WTC11 (cell line): Measurements from ENCODE around the gene ANKRD33B. TPM values are rescaled to one million over a fixed set of nuclear protein-coding genes. Genes with fewer than 3 reads are reported as not detected.

Experiments
- ATAC-seq: fragments of 200-7000 bp; cut with Tn5 transposase; 2 replicates; pipeline ENCODE4 v1.10.0; 2021; ENCODE audit warnings: mild to moderate bottlenecking, moderate library complexity
- CTCF ChIA-PET: fragments of 300-600 bp; sonication (Branson Sonifier 250); formaldehyde crosslinking; loops from one replicate; lab custom pipeline; 2021; ENCODE audit warnings: antibody characterized with exemption; lab: Charles Lee
- POLR2A ChIA-PET: fragments of 350-600 bp; sonication (Branson Sonifier 250); formaldehyde crosslinking; loops from one replicate; lab custom pipeline; 2021; ENCODE audit warnings: antibody characterized with exemption; lab: Charles Lee
- DNase-seq: peaks from one replicate; pipeline ENCODE4 v3.0.0; 2021; ENCODE audit warnings: low spot score
- H3K27ac Mint-ChIP-seq: 2 replicates; pipeline ENCODE4 v1.8.0; 2021; ENCODE audit warnings: mixed read lengths
- H3K27me3 Mint-ChIP-seq: 2 replicates; pipeline ENCODE4 v1.8.0; 2021; ENCODE audit warnings: low read depth, mild to moderate bottlenecking, moderate library complexity, mixed read lengths
- H3K36me3 Mint-ChIP-seq: 2 replicates; pipeline ENCODE4 v1.8.0; 2021; ENCODE audit warnings: mixed read lengths
- H3K4me1 Mint-ChIP-seq: 2 replicates; pipeline ENCODE4 v1.8.0; 2022; ENCODE audit warnings: mixed read lengths
- H3K4me3 Mint-ChIP-seq: 2 replicates; pipeline ENCODE4 v1.8.0; 2021; ENCODE audit warnings: mild to moderate bottlenecking, moderate library complexity, mixed read lengths
- H3K9me3 Mint-ChIP-seq: 2 replicates; pipeline ENCODE4 v1.8.0; 2021; ENCODE audit warnings: mixed read lengths
- EMX1 ChIP-seq: fragments of 250-450 bp; sonication (Bioruptor Pico); IDR thresholded peaks from 2 replicates; pipeline ENCODE4 v1.8.0; 2021; ENCODE audit warnings: mild to moderate bottlenecking
- ESRRA ChIP-seq: sonication (generic); formaldehyde crosslinking; IDR thresholded peaks from 2 replicates; pipeline ENCODE4 v1.8.1; 2022; ENCODE audit warnings: mild to moderate bottlenecking, missing genetic modification reagents, borderline replicate concordance
- FOXP1 ChIP-seq: sonication (generic); formaldehyde crosslinking; IDR thresholded peaks from 2 replicates; pipeline ENCODE4 v1.8.0; 2022; ENCODE audit warnings: missing genetic modification reagents, mild to moderate bottlenecking, moderate library complexity, borderline replicate concordance
- GABPB1 ChIP-seq: sonication (generic); formaldehyde crosslinking; IDR thresholded peaks from 2 replicates; pipeline ENCODE4 v1.8.1; 2023; ENCODE audit warnings: mild to moderate bottlenecking, missing genetic modification reagents
- SOX15 ChIP-seq: fragments of 250-450 bp; sonication (Bioruptor Pico); IDR thresholded peaks from 2 replicates; pipeline ENCODE4 v1.9.0; 2021; ENCODE audit warnings: mild to moderate bottlenecking
- TEAD1 ChIP-seq: sonication (generic); formaldehyde crosslinking; IDR thresholded peaks from 2 replicates; pipeline ENCODE4 v1.8.0; 2022; ENCODE audit warnings: mild to moderate bottlenecking, missing genetic modification reagents
- ZBTB21 ChIP-seq: sonication (generic); formaldehyde crosslinking; IDR thresholded peaks from 2 replicates; pipeline ENCODE4 v1.8.1; 2023; ENCODE audit warnings: mild to moderate bottlenecking, missing genetic modification reagents, borderline replicate concordance
- total RNA-seq: library from RNA; stranded (reverse); gene quantifications from 3 replicates; pipeline ENCODE4 v1.2.3, GENCODE V29; 2021
- TF ChIP-seq, protein P1 (sequence below): sonication (generic); formaldehyde crosslinking; IDR thresholded peaks from 2 replicates; pipeline ENCODE4 v1.8.1; 2022; ENCODE audit warnings: missing genetic modification reagents, borderline replicate concordance
- TF ChIP-seq, protein P2 (sequence below): sonication (generic); formaldehyde crosslinking; IDR thresholded peaks from 2 replicates; pipeline ENCODE4 v1.8.1; 2023; ENCODE audit warnings: mild to moderate bottlenecking, missing genetic modification reagents, borderline replicate concordance
- TF ChIP-seq, protein P3 (sequence below): fragments of 250-450 bp; sonication (Bioruptor Pico); IDR thresholded peaks from 2 replicates; pipeline ENCODE4 v1.9.0; 2021; ENCODE audit warnings: mild to moderate bottlenecking
- TF ChIP-seq, protein P4 (sequence below): sonication (generic); formaldehyde crosslinking; IDR thresholded peaks from 2 replicates; pipeline ENCODE4 v1.8.0; 2022; ENCODE audit warnings: mild to moderate bottlenecking, missing genetic modification reagents
- TF ChIP-seq, protein P5 (sequence below): sonication (generic); formaldehyde crosslinking; IDR thresholded peaks from 2 replicates; pipeline ENCODE4 v1.8.1; 2023; ENCODE audit warnings: mild to moderate bottlenecking, missing genetic modification reagents, moderate library complexity
- TF ChIP-seq, protein P6 (sequence below): fragments of 250-450 bp; sonication (Bioruptor Pico); IDR thresholded peaks from 2 replicates; pipeline ENCODE4 v1.9.0; 2021; ENCODE audit warnings: moderate library complexity, mild to moderate bottlenecking, inconsistent platforms, borderline replicate concordance
- TF ChIP-seq, protein P7 (sequence below): sonication (generic); formaldehyde crosslinking; IDR thresholded peaks from 2 replicates; pipeline ENCODE4 v1.8.1; 2022; ENCODE audit warnings: mild to moderate bottlenecking, moderate library complexity, missing genetic modification reagents
- TF ChIP-seq, protein P8 (sequence below): sonication (generic); formaldehyde crosslinking; IDR thresholded peaks from 2 replicates; pipeline ENCODE4 v1.8.0; 2023; ENCODE audit warnings: missing genetic modification reagents, mild to moderate bottlenecking, borderline replicate concordance
- TF ChIP-seq, protein P9 (sequence below): sonication (generic); formaldehyde crosslinking; IDR thresholded peaks from 2 replicates; pipeline ENCODE4 v1.8.0; 2022; ENCODE audit warnings: mild to moderate bottlenecking, missing genetic modification reagents

The ANKRD33B gene
- total RNA-seq, 1 experiment from 2014 or later = 9.2 TPM

DNA sequence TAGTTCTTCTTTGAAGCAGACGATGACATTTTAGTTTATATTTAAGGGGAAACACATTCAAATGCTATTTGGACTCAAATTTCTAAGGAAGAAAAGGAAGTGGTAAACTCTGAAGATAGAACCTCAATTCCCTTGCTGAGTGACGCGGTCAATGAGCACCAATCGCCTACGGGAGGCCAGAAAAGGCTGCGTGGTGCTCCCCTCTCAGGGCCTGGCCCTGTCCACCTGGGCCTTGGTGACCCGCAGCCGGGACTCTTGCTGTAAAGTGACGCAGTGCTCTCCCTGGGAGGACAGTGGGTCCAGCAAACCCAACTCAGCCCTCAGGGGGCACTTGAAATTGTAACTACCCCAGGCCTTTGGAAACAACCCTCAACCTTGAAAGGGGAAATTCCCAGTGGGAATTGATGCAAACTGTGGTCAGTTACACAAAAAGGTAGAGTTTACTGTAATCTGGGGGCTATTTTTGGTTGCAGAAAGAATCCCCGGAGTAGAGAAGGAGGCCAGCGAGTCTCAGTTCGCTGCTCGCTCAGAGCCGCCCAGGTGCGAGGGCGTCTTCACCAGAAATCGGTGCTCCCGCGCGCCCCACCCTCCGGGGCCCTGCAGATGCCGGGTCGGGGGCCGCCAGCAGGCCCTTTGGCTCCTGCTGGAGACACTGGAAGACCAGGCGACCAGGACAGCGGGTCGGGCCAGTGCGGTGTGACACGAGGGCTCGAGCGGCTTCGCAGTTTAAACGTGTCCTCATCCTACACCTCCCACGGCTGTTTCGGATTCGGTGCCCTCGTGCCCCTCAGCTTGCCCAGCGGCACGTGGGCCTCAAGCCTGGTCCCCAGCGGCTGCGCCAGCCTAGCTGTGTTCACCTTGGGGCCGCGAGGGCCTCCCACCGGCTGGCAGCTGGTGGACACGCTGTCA, 1.4 kb upstream of the ANKRD33B start (continued):
- TF ChIP-seq, protein P1, sequence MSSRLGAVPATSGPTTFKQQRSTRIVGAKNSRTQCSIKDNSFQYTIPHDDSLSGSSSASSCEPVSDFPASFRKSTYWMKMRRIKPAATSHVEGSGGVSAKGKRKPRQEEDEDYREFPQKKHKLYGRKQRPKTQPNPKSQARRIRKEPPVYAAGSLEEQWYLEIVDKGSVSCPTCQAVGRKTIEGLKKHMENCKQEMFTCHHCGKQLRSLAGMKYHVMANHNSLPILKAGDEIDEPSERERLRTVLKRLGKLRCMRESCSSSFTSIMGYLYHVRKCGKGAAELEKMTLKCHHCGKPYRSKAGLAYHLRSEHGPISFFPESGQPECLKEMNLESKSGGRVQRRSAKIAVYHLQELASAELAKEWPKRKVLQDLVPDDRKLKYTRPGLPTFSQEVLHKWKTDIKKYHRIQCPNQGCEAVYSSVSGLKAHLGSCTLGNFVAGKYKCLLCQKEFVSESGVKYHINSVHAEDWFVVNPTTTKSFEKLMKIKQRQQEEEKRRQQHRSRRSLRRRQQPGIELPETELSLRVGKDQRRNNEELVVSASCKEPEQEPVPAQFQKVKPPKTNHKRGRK (CRISPR knock-in tag) = no peak
- peak; percentile 85 for TF ChIP-seq ZBTB21 (CRISPR knock-in tag)
- TF ChIP-seq EMX1 = no peak
- no peak for TF ChIP-seq SOX15 (CRISPR knock-in tag)
- TF ChIP-seq, protein P2, sequence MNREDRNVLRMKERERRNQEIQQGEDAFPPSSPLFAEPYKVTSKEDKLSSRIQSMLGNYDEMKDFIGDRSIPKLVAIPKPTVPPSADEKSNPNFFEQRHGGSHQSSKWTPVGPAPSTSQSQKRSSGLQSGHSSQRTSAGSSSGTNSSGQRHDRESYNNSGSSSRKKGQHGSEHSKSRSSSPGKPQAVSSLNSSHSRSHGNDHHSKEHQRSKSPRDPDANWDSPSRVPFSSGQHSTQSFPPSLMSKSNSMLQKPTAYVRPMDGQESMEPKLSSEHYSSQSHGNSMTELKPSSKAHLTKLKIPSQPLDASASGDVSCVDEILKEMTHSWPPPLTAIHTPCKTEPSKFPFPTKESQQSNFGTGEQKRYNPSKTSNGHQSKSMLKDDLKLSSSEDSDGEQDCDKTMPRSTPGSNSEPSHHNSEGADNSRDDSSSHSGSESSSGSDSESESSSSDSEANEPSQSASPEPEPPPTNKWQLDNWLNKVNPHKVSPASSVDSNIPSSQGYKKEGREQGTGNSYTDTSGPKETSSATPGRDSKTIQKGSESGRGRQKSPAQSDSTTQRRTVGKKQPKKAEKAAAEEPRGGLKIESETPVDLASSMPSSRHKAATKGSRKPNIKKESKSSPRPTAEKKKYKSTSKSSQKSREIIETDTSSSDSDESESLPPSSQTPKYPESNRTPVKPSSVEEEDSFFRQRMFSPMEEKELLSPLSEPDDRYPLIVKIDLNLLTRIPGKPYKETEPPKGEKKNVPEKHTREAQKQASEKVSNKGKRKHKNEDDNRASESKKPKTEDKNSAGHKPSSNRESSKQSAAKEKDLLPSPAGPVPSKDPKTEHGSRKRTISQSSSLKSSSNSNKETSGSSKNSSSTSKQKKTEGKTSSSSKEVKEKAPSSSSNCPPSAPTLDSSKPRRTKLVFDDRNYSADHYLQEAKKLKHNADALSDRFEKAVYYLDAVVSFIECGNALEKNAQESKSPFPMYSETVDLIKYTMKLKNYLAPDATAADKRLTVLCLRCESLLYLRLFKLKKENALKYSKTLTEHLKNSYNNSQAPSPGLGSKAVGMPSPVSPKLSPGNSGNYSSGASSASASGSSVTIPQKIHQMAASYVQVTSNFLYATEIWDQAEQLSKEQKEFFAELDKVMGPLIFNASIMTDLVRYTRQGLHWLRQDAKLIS (CRISPR knock-in tag) = no peak
- TF ChIP-seq, protein P3, sequence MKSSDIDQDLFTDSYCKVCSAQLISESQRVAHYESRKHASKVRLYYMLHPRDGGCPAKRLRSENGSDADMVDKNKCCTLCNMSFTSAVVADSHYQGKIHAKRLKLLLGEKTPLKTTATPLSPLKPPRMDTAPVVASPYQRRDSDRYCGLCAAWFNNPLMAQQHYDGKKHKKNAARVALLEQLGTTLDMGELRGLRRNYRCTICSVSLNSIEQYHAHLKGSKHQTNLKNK (CRISPR knock-in tag) = no peak
- TF ChIP-seq, all 79 proteins: peak for 11

DNA sequence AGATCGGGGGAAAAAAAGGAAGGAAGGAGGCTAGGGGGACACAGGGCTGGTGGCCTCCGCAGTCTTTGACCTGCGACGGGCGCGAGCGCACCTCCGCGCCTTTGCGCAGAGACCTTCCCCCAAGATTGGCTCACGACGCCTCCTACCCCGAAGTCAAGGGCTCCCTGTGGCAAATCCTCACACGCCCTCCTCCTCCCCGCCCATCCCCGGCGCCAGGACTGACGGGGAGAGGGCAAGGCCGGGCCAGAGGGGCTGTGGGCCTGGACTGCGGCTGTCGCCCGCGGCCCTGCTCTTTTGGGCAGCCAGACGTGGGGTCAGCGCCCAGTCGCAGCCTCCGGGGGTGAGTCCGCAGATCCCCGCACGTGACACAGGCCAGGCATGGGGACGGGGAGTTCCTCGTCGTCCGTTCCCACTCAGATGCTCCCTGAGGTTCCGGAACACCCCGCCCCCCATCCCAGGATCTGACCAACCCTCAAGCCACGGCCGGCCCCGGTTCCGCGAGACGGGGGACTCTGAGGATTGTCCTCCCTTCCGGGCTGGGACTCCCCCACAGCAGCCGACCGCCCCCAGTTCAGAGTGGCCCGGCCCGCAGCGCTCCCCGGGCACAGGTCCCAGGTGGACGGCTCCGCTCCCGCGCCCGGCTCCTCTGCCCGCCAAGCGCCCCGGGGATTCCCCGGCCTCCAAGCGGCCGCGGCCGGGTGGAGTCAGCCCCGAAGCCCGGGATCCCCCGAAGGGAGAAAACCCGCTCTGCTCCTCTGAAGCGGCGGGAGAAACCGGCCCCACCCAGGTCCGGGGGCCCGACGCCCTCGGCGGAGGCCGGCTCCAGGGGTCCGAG, 543 bp upstream of the ANKRD33B start:
- Mint-ChIP-seq H3K27ac (no peak overlapping the region), H3K4me1 (peaks cover 10% of the 10 kb centered on the region), H3K36me3 (no peaks in the 10 kb centered on the region), H3K4me3 (peak overlapping the region; percentile 61), H3K9me3 (no peaks in the 10 kb centered on the region), H3K27me3 (peaks cover 81% of the 10 kb centered on the region)
- POLR2A ChIA-PET = interaction anchor here (0.8 to 1.4 kb wide), 3 partner anchors 10 to 64 kb away, joined by 3 to 5 read pairs (median 5); no protein-coding TSS in a partner anchor
- ATAC-seq (peak; percentile 50), DNase-seq (peak; percentile 65)
- CTCF ChIA-PET = interaction anchor here (0.7 to 1.4 kb wide), 2 partner anchors 44 to 64 kb away, joined by 3 to 6 read pairs; no protein-coding TSS in a partner anchor
- TF ChIP-seq FOXP1 (CRISPR knock-in tag) (no peak), TEAD1 (CRISPR knock-in tag) (no peak; the same call in 1 of the 2 replicates), GABPB1 (CRISPR knock-in tag) (no peak), ESRRA (no peak)
- TF ChIP-seq, protein P4, sequence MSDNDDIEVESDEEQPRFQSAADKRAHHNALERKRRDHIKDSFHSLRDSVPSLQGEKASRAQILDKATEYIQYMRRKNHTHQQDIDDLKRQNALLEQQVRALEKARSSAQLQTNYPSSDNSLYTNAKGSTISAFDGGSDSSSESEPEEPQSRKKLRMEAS (CRISPR knock-in tag) = peak; percentile 73
- TF ChIP-seq, protein P5, sequence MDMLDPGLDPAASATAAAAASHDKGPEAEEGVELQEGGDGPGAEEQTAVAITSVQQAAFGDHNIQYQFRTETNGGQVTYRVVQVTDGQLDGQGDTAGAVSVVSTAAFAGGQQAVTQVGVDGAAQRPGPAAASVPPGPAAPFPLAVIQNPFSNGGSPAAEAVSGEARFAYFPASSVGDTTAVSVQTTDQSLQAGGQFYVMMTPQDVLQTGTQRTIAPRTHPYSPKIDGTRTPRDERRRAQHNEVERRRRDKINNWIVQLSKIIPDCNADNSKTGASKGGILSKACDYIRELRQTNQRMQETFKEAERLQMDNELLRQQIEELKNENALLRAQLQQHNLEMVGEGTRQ (CRISPR knock-in tag) = peak; percentile 57
- TF ChIP-seq, protein P6, sequence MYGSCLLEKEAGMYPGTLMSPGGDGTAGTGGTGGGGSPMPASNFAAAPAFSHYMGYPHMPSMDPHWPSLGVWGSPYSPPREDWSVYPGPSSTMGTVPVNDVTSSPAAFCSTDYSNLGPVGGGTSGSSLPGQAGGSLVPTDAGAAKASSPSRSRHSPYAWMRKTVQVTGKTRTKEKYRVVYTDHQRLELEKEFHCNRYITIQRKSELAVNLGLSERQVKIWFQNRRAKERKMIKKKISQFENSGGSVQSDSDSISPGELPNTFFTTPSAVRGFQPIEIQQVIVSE (CRISPR knock-in tag) = no peak
- TF ChIP-seq, protein P7, sequence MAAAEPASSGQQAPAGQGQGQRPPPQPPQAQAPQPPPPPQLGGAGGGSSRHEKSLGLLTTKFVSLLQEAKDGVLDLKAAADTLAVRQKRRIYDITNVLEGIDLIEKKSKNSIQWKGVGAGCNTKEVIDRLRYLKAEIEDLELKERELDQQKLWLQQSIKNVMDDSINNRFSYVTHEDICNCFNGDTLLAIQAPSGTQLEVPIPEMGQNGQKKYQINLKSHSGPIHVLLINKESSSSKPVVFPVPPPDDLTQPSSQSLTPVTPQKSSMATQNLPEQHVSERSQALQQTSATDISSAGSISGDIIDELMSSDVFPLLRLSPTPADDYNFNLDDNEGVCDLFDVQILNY (CRISPR knock-in tag) = peak; percentile 43; the same call in 1 of the 2 replicates
- TF ChIP-seq, protein P8, sequence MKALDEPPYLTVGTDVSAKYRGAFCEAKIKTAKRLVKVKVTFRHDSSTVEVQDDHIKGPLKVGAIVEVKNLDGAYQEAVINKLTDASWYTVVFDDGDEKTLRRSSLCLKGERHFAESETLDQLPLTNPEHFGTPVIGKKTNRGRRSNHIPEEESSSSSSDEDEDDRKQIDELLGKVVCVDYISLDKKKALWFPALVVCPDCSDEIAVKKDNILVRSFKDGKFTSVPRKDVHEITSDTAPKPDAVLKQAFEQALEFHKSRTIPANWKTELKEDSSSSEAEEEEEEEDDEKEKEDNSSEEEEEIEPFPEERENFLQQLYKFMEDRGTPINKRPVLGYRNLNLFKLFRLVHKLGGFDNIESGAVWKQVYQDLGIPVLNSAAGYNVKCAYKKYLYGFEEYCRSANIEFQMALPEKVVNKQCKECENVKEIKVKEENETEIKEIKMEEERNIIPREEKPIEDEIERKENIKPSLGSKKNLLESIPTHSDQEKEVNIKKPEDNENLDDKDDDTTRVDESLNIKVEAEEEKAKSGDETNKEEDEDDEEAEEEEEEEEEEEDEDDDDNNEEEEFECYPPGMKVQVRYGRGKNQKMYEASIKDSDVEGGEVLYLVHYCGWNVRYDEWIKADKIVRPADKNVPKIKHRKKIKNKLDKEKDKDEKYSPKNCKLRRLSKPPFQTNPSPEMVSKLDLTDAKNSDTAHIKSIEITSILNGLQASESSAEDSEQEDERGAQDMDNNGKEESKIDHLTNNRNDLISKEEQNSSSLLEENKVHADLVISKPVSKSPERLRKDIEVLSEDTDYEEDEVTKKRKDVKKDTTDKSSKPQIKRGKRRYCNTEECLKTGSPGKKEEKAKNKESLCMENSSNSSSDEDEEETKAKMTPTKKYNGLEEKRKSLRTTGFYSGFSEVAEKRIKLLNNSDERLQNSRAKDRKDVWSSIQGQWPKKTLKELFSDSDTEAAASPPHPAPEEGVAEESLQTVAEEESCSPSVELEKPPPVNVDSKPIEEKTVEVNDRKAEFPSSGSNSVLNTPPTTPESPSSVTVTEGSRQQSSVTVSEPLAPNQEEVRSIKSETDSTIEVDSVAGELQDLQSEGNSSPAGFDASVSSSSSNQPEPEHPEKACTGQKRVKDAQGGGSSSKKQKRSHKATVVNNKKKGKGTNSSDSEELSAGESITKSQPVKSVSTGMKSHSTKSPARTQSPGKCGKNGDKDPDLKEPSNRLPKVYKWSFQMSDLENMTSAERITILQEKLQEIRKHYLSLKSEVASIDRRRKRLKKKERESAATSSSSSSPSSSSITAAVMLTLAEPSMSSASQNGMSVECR (CRISPR knock-in tag) = peak; percentile 1; the same call in 1 of the 2 replicates
- TF ChIP-seq, protein P9, sequence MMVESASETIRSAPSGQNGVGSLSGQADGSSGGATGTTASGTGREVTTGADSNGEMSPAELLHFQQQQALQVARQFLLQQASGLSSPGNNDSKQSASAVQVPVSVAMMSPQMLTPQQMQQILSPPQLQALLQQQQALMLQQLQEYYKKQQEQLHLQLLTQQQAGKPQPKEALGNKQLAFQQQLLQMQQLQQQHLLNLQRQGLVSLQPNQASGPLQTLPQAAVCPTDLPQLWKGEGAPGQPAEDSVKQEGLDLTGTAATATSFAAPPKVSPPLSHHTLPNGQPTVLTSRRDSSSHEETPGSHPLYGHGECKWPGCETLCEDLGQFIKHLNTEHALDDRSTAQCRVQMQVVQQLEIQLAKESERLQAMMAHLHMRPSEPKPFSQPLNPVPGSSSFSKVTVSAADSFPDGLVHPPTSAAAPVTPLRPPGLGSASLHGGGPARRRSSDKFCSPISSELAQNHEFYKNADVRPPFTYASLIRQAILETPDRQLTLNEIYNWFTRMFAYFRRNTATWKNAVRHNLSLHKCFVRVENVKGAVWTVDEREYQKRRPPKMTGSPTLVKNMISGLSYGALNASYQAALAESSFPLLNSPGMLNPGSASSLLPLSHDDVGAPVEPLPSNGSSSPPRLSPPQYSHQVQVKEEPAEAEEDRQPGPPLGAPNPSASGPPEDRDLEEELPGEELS (CRISPR knock-in tag) = peak; percentile 77; the same call in 1 of the 2 replicates
